Fibroblast of lung (primary cell): ENCODE measurements around the gene MAML2.

ENCODE experiments used
- CTCF ChIP-seq, 2 donors: IDR thresholded peaks in 1 of 2; conservative IDR thresholded peaks in 1 of 2; 1 replicate in 1 of 2; 2 replicates in 1 of 2; pipeline ENCODE4 v1.5.1; 2011 to 2012; ENCODE audit warnings: low read length in 2 of 2, control low read depth in 1 of 2, inconsistent platforms in 1 of 2, low read depth in 1 of 2, mild to moderate bottlenecking in 1 of 2
- EZH2 ChIP-seq: IDR thresholded peaks from 2 replicates; pipeline ENCODE4 v1.5.1; 2012; ENCODE audit warnings: low read length, control low read depth, mild to moderate bottlenecking; ENCODE audit errors: missing control alignments

DNA sequence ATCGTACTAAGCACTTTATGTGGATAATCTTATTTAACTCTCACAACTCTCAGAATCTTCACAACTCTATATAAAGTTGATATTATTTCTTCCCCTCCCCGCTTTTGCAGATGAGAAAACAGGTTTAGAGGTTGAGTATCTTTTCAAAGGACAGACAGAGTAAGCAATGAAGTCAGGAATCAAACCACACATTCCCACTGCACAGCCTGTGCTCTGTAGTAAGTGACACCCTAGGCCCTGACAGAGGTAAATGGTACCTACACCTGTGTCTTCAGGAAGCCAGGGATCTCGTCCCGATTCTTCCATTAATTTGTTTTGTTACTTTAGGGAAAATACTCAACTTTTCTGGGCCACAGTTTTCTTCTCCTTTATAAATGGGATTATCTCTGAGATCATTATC lies 246.6 kb downstream of the MAML2 start:
- TF ChIP-seq CTCF (conservative IDR thresholded peaks at IDR 0.05 in 1 of 2, IDR thresholded peaks at IDR 0.05 in 1 of 2; ENCODE audit: low read depth in 1 of 2, low read length in 2 of 2): no peak
- no peak for TF ChIP-seq EZH2
